HG03159 (cell line): ENCODE measurements around the gene MARK2.

Experiments
- ATAC-seq: cut with Tn5 transposase; IDR thresholded peaks from one replicate; pipeline ENCODE4 v1.9.1; 2021; ENCODE audit warnings: mild to moderate bottlenecking, moderate library complexity; ENCODE audit not compliant: unreplicated experiment

Gene MARK2

GRCh38 chr11:63920126-63920938, 81.4 kb downstream of the MARK2 start:
- no peak for ATAC-seq

- no peak for ATAC-seq
Observed at GRCh38 chr11:63920939-63921417, 82.1 kb downstream of the MARK2 start.

GRCh38 chr11:63922673-63923192, 83.8 kb downstream of the MARK2 start:
- ATAC-seq = no peak

GRCh38 chr11:63923319-63923718, 84.4 kb downstream of the MARK2 start:
- ATAC-seq = no peak

- no peak for ATAC-seq
Observed at GRCh38 chr11:63929616-63930015, 90.7 kb downstream of the MARK2 start.

GRCh38 chr11:63931045-63931444, 92.1 kb downstream of the MARK2 start:
- no peak for ATAC-seq

GRCh38 chr11:63931876-63932275, 93.0 kb downstream of the MARK2 start:
- ATAC-seq = no peak

- ATAC-seq = no peak
Observed at GRCh38 chr11:63933459-63933858, 94.5 kb downstream of the MARK2 start.

GRCh38 chr11:63937713-63938478, 99.0 kb downstream of the MARK2 start:
- ATAC-seq = peak; percentile 15

- ATAC-seq = peak; percentile 88
Observed at GRCh38 chr11:63938479-63939396, 99.8 kb downstream of the MARK2 start, which contains the start of gene NAA40. Gene NAA40 (plus strand): TSS chr11:63939002. CDS start chr11:63939097, 95 bp downstream.

- ATAC-seq = no peak
Observed at GRCh38 chr11:63939397-63939891, 100.5 kb downstream of the MARK2 start.

GRCh38 chr11:63940786-63941185, 101.9 kb downstream of the MARK2 start:
- ATAC-seq = no peak

- no peak for ATAC-seq
Observed at GRCh38 chr11:63941901-63942300, 103.0 kb downstream of the MARK2 start.

GRCh38 chr11:63942803-63943202, 103.9 kb downstream of the MARK2 start:
- no peak for ATAC-seq

- ATAC-seq = no peak
Observed at GRCh38 chr11:63944987-63945386, 106.1 kb downstream of the MARK2 start.

GRCh38 chr11:63945477-63946163, 106.7 kb downstream of the MARK2 start:
- ATAC-seq = no peak

GRCh38 chr11:63951779-63952536, 113.0 kb downstream of the MARK2 start:
- no peak for ATAC-seq

- ATAC-seq = no peak
Observed at GRCh38 chr11:63952570-63952969, 113.7 kb downstream of the MARK2 start.

- ATAC-seq = no peak
Observed at GRCh38 chr11:63958008-63958407, 119.1 kb downstream of the MARK2 start.
